Pancreas (tissue), 10 donors: ENCODE results near the gene ATP5PD. TPM values are rescaled to one million over a fixed set of nuclear protein-coding genes. Genes with fewer than 3 reads are reported as not detected.

Experiments
- ATAC-seq, 4 donors: fragments of 200-7000 bp; cut with Tn5 transposase; one replicate each; pipeline versions ENCODE4 v1.8.0 to v1.9.1; 2020; ENCODE audit warnings: mild to moderate bottlenecking in 4 of 4, moderate library complexity in 4 of 4
- DNase-seq, 6 donors: peaks; one replicate each; pipeline ENCODE4 v3.0.0-alpha.2; 2020
- FAIRE-seq: peaks from 2 replicates; lab custom pipeline; 2012; peaks lifted over from hg19 to GRCh38; lab: Jason Lieb, UNC
- H3K27ac ChIP-seq, 4 donors: fragments of 200-600 bp; sonication (generic); 1 replicate in 3 of 4; 2 replicates in 1 of 4; pipeline versions ENCODE4 v1.5.0 to v1.8.0; 2020
- H3K27me3 ChIP-seq, 4 donors: fragments of 200-600 bp; one replicate each; pipeline ENCODE4 v1.8.0; 2021
- H3K36me3 ChIP-seq, 3 donors: fragments of 200-600 bp; sonication (generic) in 1 of 3; one replicate each; pipeline versions ENCODE4 v1.5.0 to v1.8.0; 2020 to 2021
- H3K4me1 ChIP-seq, 3 donors: fragments of 200-600 bp; one replicate each; pipeline ENCODE4 v1.8.0; 2021
- H3K4me3 ChIP-seq, 4 donors: fragments of 200-600 bp; sonication (generic) in 2 of 4; one replicate each; pipeline versions ENCODE4 v1.5.0 to v1.8.0; 2020 to 2021
- H3K9me3 ChIP-seq, 4 donors: fragments of 200-600 bp; one replicate each; pipeline ENCODE4 v1.8.0; 2021
- WGBS, 2 donors: extraction: QIAGEN DNeasy Blood & Tissue Kit; methylation state at CpG; one replicate each; pipeline ENCODE4 v1.1.7; 2013; 5-methylcytosine and 5-hydroxymethylcytosine counted together
- intact Hi-C, 3 donors: fragments of 100-400 bp; cut with DNase I; formaldehyde crosslinking; loops; one replicate each; pipeline versions ENCODE4 v1.11.1 to v1.14.2; 2022
- polyA plus RNA-seq, 2 donors: library from polyadenylated mRNA; stranded (reverse); fragments of 200-250 nt; gene quantifications; one replicate each; pipeline ENCODE4 v1.2.3, GENCODE V29; 2013
- total RNA-seq, 6 donors: library from RNA; stranded (reverse); fragmentation: NEBNext Ultra II Directional in 4 of 6; extraction: Animal tissue kit (Norgen Biotek cat#: 25700) in 4 of 6; gene quantifications; one replicate each; pipeline versions ENCODE4 v1.2.1 to v1.2.4, GENCODE V29; 2021 to 2023
- TF ChIP-seq, protein P1 (sequence below), 4 donors: fragments of 200-600 bp; sonication (generic) in 3 of 4; IDR thresholded peaks; one replicate each; pipeline versions ENCODE4 v1.5.0 to v1.8.0; 2021; ENCODE audit warnings: antibody characterized with exemption in 4 of 4
- donor health status: healthy with polysubstance abuse.
- donor health status: DM: no; HTN: no; CAD: no; lungs with moderate emphysema.
- donor health status: DM: no; HTN: no; CAD: no.
- donor health status: control.
- donor health status: control.
- donor health status: Bipolar disorder and iron deficiency.
- donor health status: DM: yes; HTN: yes; CAD: no.
- donor health status: DM: no; HTN: no; CAD: no.
- donor health status: DM: no; HTN: no; CAD: no.
- donor health status: DM: yes; HTN: yes; CAD: no.

ATP5PD gene
- total RNA-seq: 100 to 1,000 TPM in 4 of 6 donors, 10 to 100 TPM in 2; 81.6 to 121 (median 105) TPM
- 100 to 1,000 TPM; 215 to 229 TPM for polyA plus RNA-seq

DNA sequence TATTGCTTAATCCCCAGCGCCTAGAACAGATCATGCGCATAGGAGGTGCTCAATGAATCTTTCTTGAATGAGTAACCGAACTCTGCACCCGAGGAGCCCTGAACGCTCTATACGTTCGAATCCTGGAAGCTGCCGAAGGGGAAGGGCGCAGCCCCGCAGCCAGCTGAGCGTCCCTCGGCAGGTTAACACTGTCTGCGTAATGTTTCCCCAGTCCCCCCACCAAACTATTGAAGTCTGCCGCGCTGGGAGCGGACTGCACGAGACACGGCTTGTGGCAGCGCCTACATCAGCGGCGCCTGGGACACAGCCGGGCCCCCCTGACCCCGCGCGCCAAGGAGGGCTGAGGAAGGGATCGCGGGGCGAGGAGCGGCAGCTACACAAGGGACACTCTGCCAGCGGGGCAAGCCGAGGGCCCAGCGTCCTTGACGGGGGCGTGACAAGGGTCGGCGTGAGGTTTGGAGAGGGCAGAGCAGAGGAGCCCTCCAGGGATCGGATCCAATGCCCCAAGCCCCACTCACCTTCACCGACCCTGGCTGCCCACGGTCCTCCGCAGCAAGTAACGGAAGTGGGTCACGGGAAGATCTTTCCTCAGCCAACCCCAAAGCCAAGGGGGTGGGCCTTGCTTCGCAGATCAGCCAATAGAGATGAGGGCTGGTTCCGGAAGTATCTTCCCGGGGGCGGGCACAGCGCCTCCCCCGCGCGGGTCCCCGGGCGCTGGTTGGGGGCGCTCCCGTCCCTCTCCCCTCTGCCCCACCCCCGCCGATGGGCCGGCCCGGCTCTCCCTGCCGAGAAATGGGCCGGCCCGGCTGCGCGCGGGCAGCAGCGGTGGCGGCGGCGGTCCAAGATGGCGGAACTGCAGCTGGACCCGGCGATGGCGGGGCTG lies at the start of gene ATP5PD, which contains the start of gene KCTD2:
Gene ATP5PD, minus strand, starts transcription at position 563 of the 883 bp plus-strand sequence. CDS start 4,319 bp downstream, outside the sequence.
Gene KCTD2, plus strand, starts transcription at position 819 of the 883 bp plus-strand sequence. Its CDS starts 26 bp downstream, at position 845.
- Histone ChIP-seq H3K4me1 (peaks cover 4 to 19% (median 10%) of the 10 kb centered on the region in 3 donors), H3K9me3 (no peaks in the 10 kb centered on the region), H3K27ac (peak within 1 kb of the TSS; percentile 69 to 91 (median 88)), H3K36me3 (peaks cover 0 to 6% (median 4%) of the 10 kb centered on the region in 3 donors), H3K4me3 (peak within 1 kb of the TSS; percentile 73 to 97 (median 93)), H3K27me3 (no peaks in the 10 kb centered on the region)
- 0 to 1% methylated on average over 51 to 72 of the region's 72 CpGs for WGBS, 2 donors
- peak; percentile 94 to 97 (median 96) for DNase-seq
- peak; percentile 98 for ATAC-seq
- TF ChIP-seq, protein P1, sequence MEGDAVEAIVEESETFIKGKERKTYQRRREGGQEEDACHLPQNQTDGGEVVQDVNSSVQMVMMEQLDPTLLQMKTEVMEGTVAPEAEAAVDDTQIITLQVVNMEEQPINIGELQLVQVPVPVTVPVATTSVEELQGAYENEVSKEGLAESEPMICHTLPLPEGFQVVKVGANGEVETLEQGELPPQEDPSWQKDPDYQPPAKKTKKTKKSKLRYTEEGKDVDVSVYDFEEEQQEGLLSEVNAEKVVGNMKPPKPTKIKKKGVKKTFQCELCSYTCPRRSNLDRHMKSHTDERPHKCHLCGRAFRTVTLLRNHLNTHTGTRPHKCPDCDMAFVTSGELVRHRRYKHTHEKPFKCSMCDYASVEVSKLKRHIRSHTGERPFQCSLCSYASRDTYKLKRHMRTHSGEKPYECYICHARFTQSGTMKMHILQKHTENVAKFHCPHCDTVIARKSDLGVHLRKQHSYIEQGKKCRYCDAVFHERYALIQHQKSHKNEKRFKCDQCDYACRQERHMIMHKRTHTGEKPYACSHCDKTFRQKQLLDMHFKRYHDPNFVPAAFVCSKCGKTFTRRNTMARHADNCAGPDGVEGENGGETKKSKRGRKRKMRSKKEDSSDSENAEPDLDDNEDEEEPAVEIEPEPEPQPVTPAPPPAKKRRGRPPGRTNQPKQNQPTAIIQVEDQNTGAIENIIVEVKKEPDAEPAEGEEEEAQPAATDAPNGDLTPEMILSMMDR (IDR thresholded peaks at IDR 0.05): no peak
- no peak for FAIRE-seq
- intact Hi-C loops: no loop called here

GRCh38 chr17:75096082-75096625 lies 49.4 kb upstream of the ATP5PD start:
- DNase-seq (peak in 5 of 6 donors; percentile 52 to 75 (median 72)), FAIRE-seq (no peak), ATAC-seq (peak; percentile 81 to 90 (median 88))
- Histone ChIP-seq H3K9me3 (no peaks in the 10 kb centered on the region), H3K27ac (peak overlapping the region in 3 of 4 donors; percentile 50 to 61 (median 51)), H3K4me1 (no peaks in the 10 kb centered on the region), H3K27me3 (no peaks in the 10 kb centered on the region), H3K4me3 (no peak overlapping the region), H3K36me3 (no peaks in the 10 kb centered on the region)
- intact Hi-C loops: no loop called here
- TF ChIP-seq, protein P1 (IDR thresholded peaks at IDR 0.05): no peak
- 34 to 38% methylated on average over 14 of the region's 14 CpGs for WGBS, 2 donors

DNA sequence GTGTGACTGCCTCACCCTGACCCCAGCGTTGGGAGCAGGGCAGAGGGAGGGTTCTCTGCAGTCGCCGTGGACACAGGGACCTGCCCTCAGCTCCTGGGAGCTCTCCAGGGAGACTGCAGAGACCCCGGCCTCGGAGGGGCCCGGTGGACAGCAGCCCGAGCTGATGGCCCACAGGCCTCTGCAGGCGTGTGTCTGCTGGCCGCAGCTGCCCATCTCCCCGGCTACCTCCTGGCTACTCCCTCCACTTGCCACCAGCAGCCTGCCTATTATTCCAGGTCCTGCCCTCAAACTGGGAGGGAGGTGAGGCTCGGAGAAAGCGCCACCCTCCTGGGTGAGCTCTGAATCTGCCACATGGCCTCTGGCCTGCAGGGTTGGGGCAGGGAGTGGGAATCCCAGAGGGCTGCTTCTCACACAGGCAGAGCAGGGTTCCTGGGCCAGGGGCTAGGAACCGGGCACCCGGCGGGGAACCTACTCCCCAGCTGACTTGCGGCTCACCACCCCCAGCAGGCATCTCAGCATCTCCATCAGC lies 48.2 kb upstream of the ATP5PD start:
- H3K27ac ChIP-seq: no peak overlapping the region
- no peak overlapping the region for H3K4me3 ChIP-seq
- no peak for ATAC-seq
- no peaks in the 10 kb centered on the region for H3K4me1 ChIP-seq
- TF ChIP-seq, protein P1 (IDR thresholded peaks at IDR 0.05): no peak
- DNase-seq: no peak
- WGBS, 2 donors: 80 to 82% methylated on average over 16 of the region's 16 CpGs
- H3K27me3 ChIP-seq: no peaks in the 10 kb centered on the region
- intact Hi-C loops: no loop called here
- no peaks in the 10 kb centered on the region for H3K36me3 ChIP-seq
- no peaks in the 10 kb centered on the region for H3K9me3 ChIP-seq
- FAIRE-seq: no peak

DNA sequence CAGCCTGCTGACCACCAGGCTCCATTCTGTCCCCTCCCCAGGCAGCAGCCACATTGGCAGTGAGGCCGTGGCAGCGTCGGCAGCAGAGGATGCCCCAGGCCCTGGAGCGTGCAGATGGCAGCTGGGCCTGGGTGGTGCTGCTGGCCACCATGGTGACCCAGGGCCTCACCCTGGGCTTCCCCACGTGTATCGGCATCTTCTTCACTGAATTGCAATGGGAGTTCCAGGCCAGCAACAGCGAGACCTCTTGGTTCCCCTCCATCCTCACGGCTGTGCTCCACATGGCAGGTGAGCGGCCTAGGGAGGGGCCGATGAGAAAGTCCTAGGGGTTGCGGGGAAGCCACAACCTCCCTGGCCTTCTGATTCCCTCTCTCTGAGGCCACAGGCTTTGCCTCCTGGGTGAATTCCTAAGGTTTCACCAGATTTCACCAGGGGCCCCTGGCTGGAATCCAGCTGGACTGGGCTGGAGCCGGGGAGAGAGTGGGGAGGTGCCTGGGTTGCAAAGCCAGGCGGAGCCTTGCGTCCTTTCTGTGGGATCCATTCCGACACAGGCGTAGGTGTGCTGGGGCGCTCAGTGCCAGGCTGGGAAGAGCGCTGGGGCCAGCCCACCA lies 46.9 kb upstream of the ATP5PD start:
- TF ChIP-seq, protein P1 (IDR thresholded peaks at IDR 0.05): no peak
- Histone ChIP-seq H3K27ac (no peak overlapping the region), H3K36me3 (no peaks in the 10 kb centered on the region), H3K27me3 (no peaks in the 10 kb centered on the region), H3K4me3 (no peak overlapping the region), H3K4me1 (no peaks in the 10 kb centered on the region), H3K9me3 (no peaks in the 10 kb centered on the region)
- ATAC-seq (no peak), DNase-seq (no peak), FAIRE-seq (no peak)
- WGBS, 2 donors: 83 to 87% methylated on average over 18 of the region's 18 CpGs
- intact Hi-C loops: no loop called here
